Neutrophil (primary cell): Measurements from ENCODE around the gene DOCK9.

Experiments used
- H3K27ac ChIP-seq: fragments of 200-600 bp; sonication (generic); 2 replicates; pipeline ENCODE4 v1.5.1; 2016; ENCODE audit warnings: mild to moderate bottlenecking, moderate library complexity
- H3K27me3 ChIP-seq: fragments of 200-600 bp; sonication (generic); 2 replicates; pipeline ENCODE4 v1.6.0; 2016; ENCODE audit warnings: mild to moderate bottlenecking
- H3K36me3 ChIP-seq: fragments of 200-600 bp; sonication (generic); 2 replicates; pipeline ENCODE4 v1.5.1; 2017
- H3K4me1 ChIP-seq, 2 experiments: fragments of 200-600 bp in 1 of 2; sonication (generic) in 1 of 2; 1 replicate in 1 of 2; 2 replicates in 1 of 2; pipeline versions ENCODE4 v1.5.1 to v1.6.1; 2013 to 2016; ENCODE audit warnings: low read depth in 1 of 2, low read length in 1 of 2, mild to moderate bottlenecking in 1 of 2, moderate library complexity in 1 of 2; ENCODE audit not compliant: control insufficient read depth in 1 of 2, insufficient read depth in 1 of 2
- H3K4me3 ChIP-seq, 2 experiments: fragments of 200-600 bp in 1 of 2; sonication (generic) in 1 of 2; 1 replicate in 1 of 2; 2 replicates in 1 of 2; pipeline ENCODE4 v1.5.1; 2013 to 2016; ENCODE audit warnings: low read depth in 1 of 2, low read length in 1 of 2, mild to moderate bottlenecking in 1 of 2, moderate library complexity in 1 of 2
- H3K9me3 ChIP-seq: fragments of 200-600 bp; sonication (generic); 2 replicates; pipeline ENCODE4 v1.5.1; 2016
- TF ChIP-seq, protein P1 (sequence below): fragments of 200-600 bp; sonication (generic); IDR thresholded peaks from 2 replicates; pipeline ENCODE4 v1.5.1; 2016; ENCODE audit warnings: antibody characterized with exemption

DOCK9 gene

DNA sequence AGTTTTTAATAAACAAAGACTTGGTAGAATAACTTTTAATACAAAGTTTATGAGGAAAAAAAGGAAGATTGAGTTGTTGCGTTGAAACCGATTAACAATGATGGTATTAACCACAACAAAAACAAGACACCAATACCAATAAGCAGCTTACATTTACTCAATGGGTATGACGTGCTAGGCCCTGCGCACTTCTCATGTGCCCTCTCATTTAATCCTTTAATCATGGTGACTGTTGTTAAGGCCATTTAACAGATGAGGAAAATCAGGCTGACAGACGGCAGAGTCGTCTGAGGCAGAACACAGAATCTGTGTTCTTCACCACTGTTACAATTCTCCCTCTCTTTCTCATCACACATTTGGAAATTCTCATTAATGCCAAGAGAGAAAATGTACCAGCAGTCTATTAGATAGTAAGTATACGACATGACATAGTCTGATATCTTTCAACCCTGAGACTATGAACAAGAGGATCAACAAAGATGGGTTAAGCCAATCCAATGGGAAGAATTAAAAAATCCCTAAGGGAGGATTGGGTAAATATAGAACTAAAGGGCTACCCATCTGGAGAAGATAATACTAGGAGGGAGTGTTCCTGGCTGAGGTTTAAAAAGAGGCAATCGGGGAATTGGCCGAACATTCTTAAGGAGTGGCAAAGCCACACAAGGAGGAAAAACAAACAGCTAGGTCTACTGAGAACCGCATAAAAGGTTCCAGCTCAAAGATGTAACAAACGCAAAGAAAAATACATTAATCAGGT lies 54.0 kb downstream of the DOCK9 start:
- TF ChIP-seq, protein P1, sequence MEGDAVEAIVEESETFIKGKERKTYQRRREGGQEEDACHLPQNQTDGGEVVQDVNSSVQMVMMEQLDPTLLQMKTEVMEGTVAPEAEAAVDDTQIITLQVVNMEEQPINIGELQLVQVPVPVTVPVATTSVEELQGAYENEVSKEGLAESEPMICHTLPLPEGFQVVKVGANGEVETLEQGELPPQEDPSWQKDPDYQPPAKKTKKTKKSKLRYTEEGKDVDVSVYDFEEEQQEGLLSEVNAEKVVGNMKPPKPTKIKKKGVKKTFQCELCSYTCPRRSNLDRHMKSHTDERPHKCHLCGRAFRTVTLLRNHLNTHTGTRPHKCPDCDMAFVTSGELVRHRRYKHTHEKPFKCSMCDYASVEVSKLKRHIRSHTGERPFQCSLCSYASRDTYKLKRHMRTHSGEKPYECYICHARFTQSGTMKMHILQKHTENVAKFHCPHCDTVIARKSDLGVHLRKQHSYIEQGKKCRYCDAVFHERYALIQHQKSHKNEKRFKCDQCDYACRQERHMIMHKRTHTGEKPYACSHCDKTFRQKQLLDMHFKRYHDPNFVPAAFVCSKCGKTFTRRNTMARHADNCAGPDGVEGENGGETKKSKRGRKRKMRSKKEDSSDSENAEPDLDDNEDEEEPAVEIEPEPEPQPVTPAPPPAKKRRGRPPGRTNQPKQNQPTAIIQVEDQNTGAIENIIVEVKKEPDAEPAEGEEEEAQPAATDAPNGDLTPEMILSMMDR: no peak
- Histone ChIP-seq H3K27me3 (peaks cover 19% of the 10 kb centered on the region), H3K36me3 (no peaks in the 10 kb centered on the region)

DNA sequence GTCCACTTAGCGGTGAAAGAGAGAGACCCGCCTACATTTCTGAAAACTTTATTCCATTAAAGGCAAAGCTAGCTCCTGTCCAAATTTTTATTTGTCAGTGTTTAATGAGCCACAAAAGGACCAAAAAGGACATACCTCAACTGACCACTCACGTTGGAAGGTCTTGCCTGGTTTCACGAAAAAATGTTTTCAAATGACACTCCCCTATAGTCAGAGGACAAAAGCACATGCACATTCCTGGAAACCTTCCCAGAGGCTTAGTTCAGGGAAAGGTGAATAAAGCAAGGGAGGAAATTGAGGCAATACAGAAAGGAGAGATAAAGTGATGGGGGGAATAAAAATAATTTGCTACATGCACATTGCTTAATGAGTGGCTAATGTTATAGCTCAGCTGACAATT lies 55.6 kb downstream of the DOCK9 start:
- TF ChIP-seq, protein P1: no peak
- H3K9me3 ChIP-seq: no peaks in the 10 kb centered on the region
- peaks cover 27 to 28% of the 10 kb centered on the region in 2 experiments for H3K4me1 ChIP-seq
- H3K27ac ChIP-seq: no peak overlapping the region
- H3K27me3 ChIP-seq: peaks cover 19% of the 10 kb centered on the region
- H3K4me3 ChIP-seq: no peak overlapping the region
- H3K36me3 ChIP-seq: no peaks in the 10 kb centered on the region

More for the DNA sequence above, 54.0 kb downstream of the DOCK9 start:
- Histone ChIP-seq H3K27ac (no peak overlapping the region), H3K4me3 (no peak overlapping the region), H3K4me1 (peaks cover 15% of the 10 kb centered on the region in 2 experiments), H3K9me3 (no peaks in the 10 kb centered on the region)

DNA sequence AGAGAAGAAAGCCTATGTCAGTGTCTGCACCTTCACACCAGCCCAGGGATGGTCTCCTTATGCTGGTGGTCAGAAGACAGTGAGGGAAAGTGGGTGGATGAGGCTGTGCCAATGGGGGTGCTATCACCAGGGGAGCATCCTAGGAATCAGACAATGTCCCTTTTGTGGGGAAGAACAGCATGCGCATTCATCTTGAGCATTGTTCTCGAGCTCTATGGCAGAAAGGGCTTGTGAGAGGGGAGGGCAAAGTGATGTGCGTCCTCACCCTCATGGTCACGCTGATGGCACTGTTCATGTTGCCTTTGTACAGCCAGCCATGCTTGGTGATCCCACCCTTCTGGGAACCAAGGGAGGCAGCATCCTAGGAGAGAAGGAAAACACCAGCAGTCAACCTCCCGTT lies 56.1 kb downstream of the DOCK9 start:
- Histone ChIP-seq H3K4me1 (peaks cover 27 to 28% of the 10 kb centered on the region in 2 experiments), H3K27ac (no peak overlapping the region), H3K9me3 (no peaks in the 10 kb centered on the region), H3K36me3 (no peaks in the 10 kb centered on the region), H3K4me3 (no peak overlapping the region), H3K27me3 (peaks cover 19% of the 10 kb centered on the region)
- TF ChIP-seq, protein P1: no peak

DNA sequence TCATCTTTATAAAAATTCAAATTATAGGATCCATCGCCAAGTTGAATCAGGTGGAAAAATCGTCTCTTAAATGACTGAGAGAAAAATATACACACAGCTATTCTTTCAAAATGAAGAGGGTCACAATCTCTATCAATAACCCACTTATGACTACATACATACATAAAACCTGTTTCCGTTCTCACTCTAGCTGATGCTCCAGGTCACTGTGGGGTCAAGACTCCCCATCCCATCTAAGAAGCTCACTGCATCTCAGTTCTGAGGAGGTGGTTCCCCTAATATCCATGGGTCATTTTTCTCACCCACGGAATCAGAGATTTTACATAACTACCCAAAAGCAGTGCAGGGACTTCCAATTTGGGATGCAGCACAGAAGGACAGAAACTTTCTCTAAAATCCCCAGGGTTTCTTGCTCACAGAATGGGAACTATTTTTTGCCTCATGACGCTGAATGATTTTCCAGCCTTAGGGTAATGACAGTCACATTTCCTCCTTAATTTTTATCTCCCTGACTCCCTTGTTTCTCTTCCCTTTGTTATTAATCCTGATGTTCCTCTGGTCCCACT lies 56.8 kb downstream of the DOCK9 start:
- no peak overlapping the region for H3K27ac ChIP-seq
- no peaks in the 10 kb centered on the region for H3K9me3 ChIP-seq
- peaks cover 30 to 32% of the 10 kb centered on the region in 2 experiments for H3K4me1 ChIP-seq
- TF ChIP-seq, protein P1: no peak
- peaks cover 17% of the 10 kb centered on the region for H3K27me3 ChIP-seq
- H3K36me3 ChIP-seq: no peaks in the 10 kb centered on the region
- no peak overlapping the region for H3K4me3 ChIP-seq

DNA sequence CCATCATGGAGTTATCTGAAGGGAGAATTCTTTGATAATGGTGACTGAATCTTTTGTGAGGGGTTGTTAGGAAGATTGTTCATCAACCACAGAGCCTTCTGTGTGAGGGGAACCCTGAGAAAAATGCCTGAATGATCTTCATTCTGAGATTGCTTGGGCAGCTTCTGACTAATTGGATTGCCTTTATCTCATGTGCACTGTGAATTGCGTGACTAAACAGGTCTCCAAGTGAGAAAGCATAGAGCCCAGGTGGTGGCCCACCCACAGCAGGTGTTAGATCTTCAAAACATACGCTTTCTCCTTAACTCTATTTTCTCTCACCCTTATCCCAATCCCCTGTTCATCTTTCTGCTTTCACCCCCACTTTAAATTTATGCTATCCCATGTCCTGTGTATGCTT lies 58.3 kb downstream of the DOCK9 start:
- no peaks in the 10 kb centered on the region for H3K36me3 ChIP-seq
- peaks cover 42 to 47% of the 10 kb centered on the region in 2 experiments for H3K4me1 ChIP-seq
- H3K4me3 ChIP-seq: peak overlapping the region in 1 of 2 experiments; percentile 13
- peak overlapping the region; percentile 83 for H3K27ac ChIP-seq
- no peaks in the 10 kb centered on the region for H3K9me3 ChIP-seq
- peaks cover 10% of the 10 kb centered on the region for H3K27me3 ChIP-seq
- TF ChIP-seq, protein P1: no peak
